ENCODE measurements around the gene TRMT10C. TPM values are rescaled to one million over a fixed set of nuclear protein-coding genes. Genes with fewer than 3 reads are reported as not detected.
"Not testable (repeated sequence)": the region's sequence is repeated elsewhere in the genome, so short reads cannot be mapped to it uniquely, and the experiment has no call there.

Gene TRMT10C
- total and polyA plus RNA-seq, 10 donors = 14.1 to 25.8 (median 19.1) TPM

DNA sequence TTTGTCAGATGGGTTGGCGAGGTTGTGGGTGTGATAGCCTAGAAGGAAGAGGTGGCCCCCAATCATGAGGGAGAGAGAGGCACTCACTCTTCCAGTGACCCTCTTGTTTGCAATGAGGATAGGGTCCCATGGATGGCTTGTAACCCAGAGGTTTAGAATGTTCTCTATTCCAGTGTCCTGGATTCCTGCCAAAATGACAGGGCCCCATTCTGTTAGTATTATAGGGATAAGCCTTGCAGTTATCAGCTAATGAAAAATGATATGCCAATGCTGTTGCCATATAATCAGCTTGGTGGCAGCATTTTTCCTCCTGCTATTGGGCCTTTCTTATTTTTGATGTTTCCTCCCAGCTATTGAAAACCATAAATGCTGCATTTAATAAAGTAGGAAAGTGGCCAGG is 25.4 kb upstream of the TRMT10C start:
- Histone ChIP-seq H3K27ac (no peak overlapping the region), H3K27me3 (replicated peaks in 1 of 7) (no peaks in the 10 kb centered on the region), H3K4me3 (no peak overlapping the region), H3K4me1 (no peaks in the 10 kb centered on the region), H3K36me3 (no peaks in the 10 kb centered on the region), H3K9me3 (no peaks in the 10 kb centered on the region)
- no peak for DNase-seq
- TF ChIP-seq, protein P1, sequence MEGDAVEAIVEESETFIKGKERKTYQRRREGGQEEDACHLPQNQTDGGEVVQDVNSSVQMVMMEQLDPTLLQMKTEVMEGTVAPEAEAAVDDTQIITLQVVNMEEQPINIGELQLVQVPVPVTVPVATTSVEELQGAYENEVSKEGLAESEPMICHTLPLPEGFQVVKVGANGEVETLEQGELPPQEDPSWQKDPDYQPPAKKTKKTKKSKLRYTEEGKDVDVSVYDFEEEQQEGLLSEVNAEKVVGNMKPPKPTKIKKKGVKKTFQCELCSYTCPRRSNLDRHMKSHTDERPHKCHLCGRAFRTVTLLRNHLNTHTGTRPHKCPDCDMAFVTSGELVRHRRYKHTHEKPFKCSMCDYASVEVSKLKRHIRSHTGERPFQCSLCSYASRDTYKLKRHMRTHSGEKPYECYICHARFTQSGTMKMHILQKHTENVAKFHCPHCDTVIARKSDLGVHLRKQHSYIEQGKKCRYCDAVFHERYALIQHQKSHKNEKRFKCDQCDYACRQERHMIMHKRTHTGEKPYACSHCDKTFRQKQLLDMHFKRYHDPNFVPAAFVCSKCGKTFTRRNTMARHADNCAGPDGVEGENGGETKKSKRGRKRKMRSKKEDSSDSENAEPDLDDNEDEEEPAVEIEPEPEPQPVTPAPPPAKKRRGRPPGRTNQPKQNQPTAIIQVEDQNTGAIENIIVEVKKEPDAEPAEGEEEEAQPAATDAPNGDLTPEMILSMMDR (IDR thresholded peaks at IDR 0.05 in 8 of 11, conservative IDR thresholded peaks at IDR 0.05 in 3 of 11) = no peak
- TF ChIP-seq POLR2A (IDR thresholded peaks at IDR 0.05) (no peak), POLR2AphosphoS5 (IDR thresholded peaks at IDR 0.05) (no peak)
- intact Hi-C loops (cut with DNase I; ENCODE audit: low total_unique reads) = no loop called here
- 86 to 100% (median 89%) methylated on average over 1 of the region's 1 CpG for WGBS, 5 donors

DNA sequence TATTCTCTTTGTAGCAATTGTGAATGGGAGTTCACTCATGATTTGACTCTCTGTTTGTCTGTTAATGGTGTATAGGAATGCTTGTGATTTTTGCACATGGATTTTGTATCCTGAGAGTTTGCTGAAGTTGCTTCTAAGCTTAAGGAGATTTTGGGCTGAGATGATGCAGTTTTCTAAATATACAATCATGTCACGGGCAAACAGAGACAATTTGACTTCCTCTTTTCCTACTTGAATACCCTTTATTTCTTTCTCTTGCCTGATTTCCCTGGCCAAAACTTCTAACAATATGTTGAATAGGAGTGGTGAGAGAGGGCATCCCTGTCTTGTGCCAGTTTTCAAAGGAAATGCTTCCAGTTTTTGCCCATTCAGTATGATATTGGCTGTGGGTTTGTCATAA is 24.7 kb upstream of the TRMT10C start:
- H3K4me3 ChIP-seq; H3K36me3 ChIP-seq; DNase-seq; H3K27ac ChIP-seq; intact Hi-C loops (cut with DNase I; ENCODE audit: low total_unique reads); H3K4me1 ChIP-seq; H3K9me3 ChIP-seq; H3K27me3 ChIP-seq (replicated peaks in 1 of 7): not testable (repeated sequence)
- 28 to 44% (median 41%) methylated on average over 1 of the region's 1 CpG for WGBS, 5 donors

DNA sequence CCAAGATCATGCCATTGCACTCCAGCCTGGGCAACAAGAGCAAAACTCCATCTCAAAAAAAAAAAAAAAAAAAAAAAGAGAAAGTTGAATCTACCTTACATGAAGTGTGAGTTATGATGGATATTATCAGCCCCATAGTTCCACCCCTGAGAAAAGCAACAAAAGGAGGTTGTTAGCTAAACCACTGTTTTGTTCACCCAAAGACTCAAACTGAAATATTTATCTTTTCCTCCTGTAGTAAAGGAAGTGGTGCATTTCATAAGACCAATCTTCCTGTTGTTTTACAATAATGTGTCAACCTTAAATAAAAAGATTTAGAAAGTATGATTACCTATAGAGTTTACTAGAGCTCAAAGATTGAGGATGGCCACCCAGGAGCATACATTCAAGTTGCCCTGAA is 18.7 kb upstream of the TRMT10C start:
- Histone ChIP-seq H3K27ac (peak overlapping the region in 3 of 8 donors; percentile 6 to 25 (median 23)), H3K36me3 (no peaks in the 10 kb centered on the region), H3K9me3 (no peaks in the 10 kb centered on the region), H3K4me3 (no peak overlapping the region), H3K27me3 (replicated peaks in 1 of 7) (no peaks in the 10 kb centered on the region), H3K4me1 (peaks cover 0 to 5% (median 0%) of the 10 kb centered on the region in 6 donors)
- TF ChIP-seq, protein P1 (IDR thresholded peaks at IDR 0.05 in 8 of 11, conservative IDR thresholded peaks at IDR 0.05 in 3 of 11) = no peak
- TF ChIP-seq POLR2A (IDR thresholded peaks at IDR 0.05) (no peak), POLR2AphosphoS5 (IDR thresholded peaks at IDR 0.05) (no peak)
- DNase-seq = no peak
- intact Hi-C loops (cut with DNase I; ENCODE audit: low total_unique reads) = no loop called here

DNA sequence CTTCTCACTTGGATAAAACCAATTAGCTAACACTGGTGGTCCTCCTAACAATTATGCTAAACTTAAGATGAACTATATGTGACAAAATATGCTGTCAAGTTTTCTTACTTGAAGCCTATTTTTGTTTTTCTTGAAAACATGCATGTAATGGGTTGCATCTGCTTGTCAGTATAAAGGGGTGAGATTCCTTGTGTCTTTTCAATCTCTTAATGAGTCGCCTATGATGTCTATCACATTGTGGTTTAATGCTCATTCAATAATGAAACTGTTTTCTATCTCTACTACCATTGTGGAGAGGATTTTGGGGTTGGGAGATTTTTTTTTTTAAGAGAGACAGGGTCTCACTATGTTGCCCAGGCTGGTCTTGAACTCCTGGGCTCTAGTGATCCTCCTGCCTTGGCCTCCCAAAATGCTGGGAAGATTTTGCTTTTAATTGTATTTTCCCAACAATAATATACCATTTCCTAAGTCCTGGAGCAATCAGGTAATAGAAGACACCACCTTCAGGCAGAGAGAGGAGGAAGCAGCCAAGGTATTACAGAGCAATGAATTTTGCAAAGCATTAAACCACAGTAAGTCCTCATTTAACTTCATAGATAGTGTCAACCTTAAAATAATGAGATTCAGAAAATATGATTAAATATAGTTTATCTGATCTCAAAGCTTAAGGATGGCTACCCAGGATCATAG is 17.4 kb upstream of the TRMT10C start:
- no peak overlapping the region for H3K27ac ChIP-seq
- 63 to 84% (median 72%) methylated on average over 1 of the region's 1 CpG for WGBS, 5 donors
- H3K9me3 ChIP-seq = no peaks in the 10 kb centered on the region
- no peaks in the 10 kb centered on the region for H3K27me3 ChIP-seq (replicated peaks in 1 of 7)
- no peak for TF ChIP-seq POLR2A (IDR thresholded peaks at IDR 0.05)
- no peak for TF ChIP-seq POLR2AphosphoS5 (IDR thresholded peaks at IDR 0.05)
- TF ChIP-seq, protein P1 (IDR thresholded peaks at IDR 0.05 in 8 of 11, conservative IDR thresholded peaks at IDR 0.05 in 3 of 11) = peak in 1 of 11 experiments; percentile 20
- no peak for DNase-seq
- H3K36me3 ChIP-seq = no peaks in the 10 kb centered on the region
- peaks cover 0 to 5% (median 0%) of the 10 kb centered on the region in 6 donors for H3K4me1 ChIP-seq
- H3K4me3 ChIP-seq = no peak overlapping the region
- intact Hi-C loops (cut with DNase I; ENCODE audit: low total_unique reads) = no loop called here
